T-helper 2 cell treated with Interferon-gamma antibody and Interleukin-4, amounts not matched to agents 5 μg/mL and 100 μg/mL, for 36 hours (primary cell): ENCODE measurements around the gene CDIPT.
A peak's percentile ranks its signal among the peaks of the same experiment; 100 is the strongest.
"Not testable (repeated sequence)": the region's sequence is repeated elsewhere in the genome, so short reads cannot be mapped to it uniquely, and the experiment has no call there.

ENCODE experiments used
- DNase-seq: peaks from one replicate; pipeline ENCODE4 v3.0.0; 2021; ENCODE audit warnings: low spot score
- H3K27ac Mint-ChIP-seq: one replicate; pipeline ENCODE4 v1.8.0; 2021; ENCODE audit warnings: mild to moderate bottlenecking, mixed read lengths
- H3K27me3 Mint-ChIP-seq: one replicate; pipeline ENCODE4 v1.8.0; 2021; ENCODE audit warnings: low read depth, mixed read lengths
- H3K36me3 Mint-ChIP-seq: one replicate; pipeline ENCODE4 v1.8.0; 2021; ENCODE audit warnings: low read depth, mixed read lengths
- H3K4me1 Mint-ChIP-seq: one replicate; pipeline ENCODE4 v1.8.0; 2021; ENCODE audit warnings: low read depth, mixed read lengths
- H3K4me3 Mint-ChIP-seq: one replicate; pipeline ENCODE4 v1.8.0; 2022; ENCODE audit warnings: mild to moderate bottlenecking, moderate library complexity, mixed read lengths
- H3K9me3 Mint-ChIP-seq: one replicate; pipeline ENCODE4 v1.8.0; 2021; ENCODE audit warnings: mixed read lengths

The CDIPT gene

GRCh38 chr16:29862884-29863668 lies at the start of gene CDIPT:
TSS of gene CDIPT (minus strand) at chr16:29863226. CDS start at chr16:29862857, 369 bp downstream.
- Mint-ChIP-seq H3K4me1 (peaks cover 15% of the 10 kb centered on the region), H3K9me3 (no peaks in the 10 kb centered on the region), H3K36me3 (peaks cover 23% of the 10 kb centered on the region), H3K4me3 (peak within 1 kb of the TSS; percentile 99), H3K27ac (peak within 1 kb of the TSS; percentile 100), H3K27me3 (no peaks in the 10 kb centered on the region)
- peak; percentile 91 for DNase-seq

GRCh38 chr16:29912087-29912486 lies 49.1 kb upstream of the CDIPT start:
- H3K9me3 Mint-ChIP-seq = no peaks in the 10 kb centered on the region
- H3K27me3 Mint-ChIP-seq = no peaks in the 10 kb centered on the region
- H3K27ac Mint-ChIP-seq = no peak overlapping the region
- H3K4me1 Mint-ChIP-seq = no peaks in the 10 kb centered on the region
- H3K36me3 Mint-ChIP-seq = peaks cover 7% of the 10 kb centered on the region
- no peak overlapping the region for H3K4me3 Mint-ChIP-seq
- no peak for DNase-seq

- H3K27me3 Mint-ChIP-seq = no peaks in the 10 kb centered on the region
- H3K36me3 Mint-ChIP-seq = peaks cover 7% of the 10 kb centered on the region
- no peak for DNase-seq
- no peaks in the 10 kb centered on the region for H3K9me3 Mint-ChIP-seq
- no peak overlapping the region for H3K27ac Mint-ChIP-seq
- H3K4me1 Mint-ChIP-seq = no peaks in the 10 kb centered on the region
- no peak overlapping the region for H3K4me3 Mint-ChIP-seq
These were observed 48.6 kb upstream of the CDIPT start for GRCh38 chr16:29911676-29912010.

- DNase-seq = no peak
- Mint-ChIP-seq H3K9me3 (no peaks in the 10 kb centered on the region), H3K36me3 (peaks cover 7% of the 10 kb centered on the region), H3K4me3 (no peak overlapping the region), H3K27me3 (no peaks in the 10 kb centered on the region), H3K4me1 (no peaks in the 10 kb centered on the region), H3K27ac (no peak overlapping the region)
These were observed 48.0 kb upstream of the CDIPT start for GRCh38 chr16:29910819-29911675.

GRCh38 chr16:29909851-29910250 lies 46.8 kb upstream of the CDIPT start:
- not testable (repeated sequence) for H3K4me3 Mint-ChIP-seq, H3K9me3 Mint-ChIP-seq, H3K27me3 Mint-ChIP-seq, H3K27ac Mint-ChIP-seq, H3K4me1 Mint-ChIP-seq, DNase-seq, H3K36me3 Mint-ChIP-seq

GRCh38 chr16:29909391-29909790 lies 46.4 kb upstream of the CDIPT start:
- Mint-ChIP-seq H3K36me3 (peaks cover 2% of the 10 kb centered on the region), H3K27me3 (no peaks in the 10 kb centered on the region), H3K4me1 (no peaks in the 10 kb centered on the region), H3K9me3 (no peaks in the 10 kb centered on the region), H3K27ac (no peak overlapping the region), H3K4me3 (no peak overlapping the region)
- DNase-seq = no peak

- H3K4me3 Mint-ChIP-seq = no peak overlapping the region
- H3K36me3 Mint-ChIP-seq = no peaks in the 10 kb centered on the region
- H3K27me3 Mint-ChIP-seq = no peaks in the 10 kb centered on the region
- H3K27ac Mint-ChIP-seq = no peak overlapping the region
- no peaks in the 10 kb centered on the region for H3K4me1 Mint-ChIP-seq
- DNase-seq = no peak
- H3K9me3 Mint-ChIP-seq = no peaks in the 10 kb centered on the region
These were observed 45.7 kb upstream of the CDIPT start for GRCh38 chr16:29908719-29909220.

GRCh38 chr16:29907973-29908372 lies 44.9 kb upstream of the CDIPT start:
- DNase-seq = no peak
- Mint-ChIP-seq H3K27ac (peak overlapping the region; percentile 74), H3K36me3 (no peaks in the 10 kb centered on the region), H3K27me3 (no peaks in the 10 kb centered on the region), H3K4me1 (peaks cover 4% of the 10 kb centered on the region), H3K4me3 (no peak overlapping the region), H3K9me3 (no peaks in the 10 kb centered on the region)

GRCh38 chr16:29906520-29907244 lies 43.7 kb upstream of the CDIPT start:
- Mint-ChIP-seq H3K27ac (no peak overlapping the region), H3K36me3 (no peaks in the 10 kb centered on the region), H3K4me3 (no peak overlapping the region), H3K27me3 (no peaks in the 10 kb centered on the region), H3K9me3 (no peaks in the 10 kb centered on the region), H3K4me1 (peaks cover 4% of the 10 kb centered on the region)
- DNase-seq = no peak

- Mint-ChIP-seq H3K36me3 (no peaks in the 10 kb centered on the region), H3K9me3 (no peaks in the 10 kb centered on the region), H3K27me3 (peaks cover 2% of the 10 kb centered on the region), H3K4me1 (peaks cover 5% of the 10 kb centered on the region), H3K4me3 (no peak overlapping the region), H3K27ac (no peak overlapping the region)
- DNase-seq = no peak
These were observed 42.6 kb upstream of the CDIPT start for GRCh38 chr16:29905668-29906067.

GRCh38 chr16:29904947-29905346 lies 41.9 kb upstream of the CDIPT start:
- no peak for DNase-seq
- Mint-ChIP-seq H3K4me1 (peaks cover 9% of the 10 kb centered on the region), H3K4me3 (no peak overlapping the region), H3K27ac (no peak overlapping the region), H3K9me3 (no peaks in the 10 kb centered on the region), H3K27me3 (peaks cover 4% of the 10 kb centered on the region), H3K36me3 (no peaks in the 10 kb centered on the region)

- Mint-ChIP-seq H3K9me3 (no peaks in the 10 kb centered on the region), H3K4me1 (peaks cover 13% of the 10 kb centered on the region), H3K27ac (no peak overlapping the region), H3K4me3 (no peak overlapping the region), H3K27me3 (peaks cover 15% of the 10 kb centered on the region), H3K36me3 (no peaks in the 10 kb centered on the region)
- no peak for DNase-seq
These were observed 40.6 kb upstream of the CDIPT start for GRCh38 chr16:29903590-29903989.

- Mint-ChIP-seq H3K9me3 (no peaks in the 10 kb centered on the region), H3K4me1 (peaks cover 13% of the 10 kb centered on the region), H3K36me3 (no peaks in the 10 kb centered on the region), H3K4me3 (peak overlapping the region; percentile 30), H3K27ac (no peak overlapping the region), H3K27me3 (peaks cover 29% of the 10 kb centered on the region)
- DNase-seq = no peak
These were observed 38.5 kb upstream of the CDIPT start for GRCh38 chr16:29901607-29901945.
